HG03342 (cell line): ENCODE results near the gene UBFD1.
"Not testable (repeated sequence)": the region's sequence is repeated elsewhere in the genome, so short reads cannot be mapped to it uniquely, and the experiment has no call there.

Experiments
- ATAC-seq: cut with Tn5 transposase; IDR thresholded peaks from one replicate; pipeline ENCODE4 v1.9.1; 2021; ENCODE audit warnings: mild to moderate bottlenecking, moderate library complexity; ENCODE audit not compliant: unreplicated experiment

The UBFD1 gene

GRCh38 chr16:23524886-23525285 lies 32.6 kb upstream of the UBFD1 start:
- ATAC-seq: no peak

DNA sequence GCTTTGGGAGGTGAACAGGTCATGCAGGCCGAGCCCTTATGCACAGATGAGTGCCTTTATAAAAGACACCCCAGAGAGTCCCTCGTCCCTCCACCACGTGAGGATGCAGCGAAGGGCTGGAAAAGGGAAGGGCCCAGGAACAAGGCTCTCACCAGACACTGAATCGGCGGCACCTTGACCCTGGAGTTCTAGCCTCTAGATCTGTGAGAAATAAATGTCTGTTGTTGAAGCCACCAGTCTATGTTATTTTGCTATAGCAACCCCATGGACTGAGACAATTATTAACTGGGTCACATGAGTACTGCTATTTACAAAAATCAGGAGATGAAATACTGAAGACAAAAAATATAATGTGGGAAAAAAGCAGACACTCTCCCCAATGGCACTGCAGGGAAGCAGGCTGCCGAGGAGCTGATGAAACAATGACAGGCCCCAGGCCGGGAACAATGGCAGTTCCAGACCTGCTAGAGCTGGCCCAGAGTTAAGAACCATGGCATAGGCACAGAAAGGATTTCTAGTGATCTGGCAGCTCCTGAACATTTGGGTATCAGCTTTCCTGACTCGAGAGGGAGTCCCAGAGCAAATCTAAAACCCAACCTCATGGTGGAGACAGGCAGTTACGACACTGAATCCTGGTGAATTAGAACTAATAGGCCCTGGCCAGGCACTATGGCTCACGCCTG lies 29.4 kb upstream of the UBFD1 start:
- no peak for ATAC-seq

- ATAC-seq: no peak
Measured at GRCh38 chr16:23528644-23529310, 28.8 kb upstream of the UBFD1 start.

- no peak for ATAC-seq
Measured at GRCh38 chr16:23530062-23530461, 27.5 kb upstream of the UBFD1 start.

DNA sequence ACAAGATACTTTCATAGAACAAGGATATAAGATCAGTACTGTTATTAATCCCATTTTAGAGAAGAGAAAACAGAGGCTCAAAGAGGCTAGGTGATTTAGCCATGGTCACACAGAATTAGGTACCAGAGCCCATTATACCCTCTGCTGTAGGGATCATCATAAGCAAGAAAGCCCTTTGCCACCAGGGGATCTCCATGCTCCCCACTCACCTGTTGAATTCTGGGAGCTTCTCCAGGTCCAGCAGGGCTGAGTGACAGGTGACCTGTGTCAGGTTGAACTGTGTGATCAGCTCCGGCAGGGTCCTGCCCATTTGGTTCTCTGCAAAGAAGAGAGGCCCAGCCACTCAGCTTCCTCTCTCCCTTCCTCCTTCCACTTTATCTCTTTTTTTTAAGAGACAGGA lies 25.1 kb upstream of the UBFD1 start:
- ATAC-seq: no peak

DNA sequence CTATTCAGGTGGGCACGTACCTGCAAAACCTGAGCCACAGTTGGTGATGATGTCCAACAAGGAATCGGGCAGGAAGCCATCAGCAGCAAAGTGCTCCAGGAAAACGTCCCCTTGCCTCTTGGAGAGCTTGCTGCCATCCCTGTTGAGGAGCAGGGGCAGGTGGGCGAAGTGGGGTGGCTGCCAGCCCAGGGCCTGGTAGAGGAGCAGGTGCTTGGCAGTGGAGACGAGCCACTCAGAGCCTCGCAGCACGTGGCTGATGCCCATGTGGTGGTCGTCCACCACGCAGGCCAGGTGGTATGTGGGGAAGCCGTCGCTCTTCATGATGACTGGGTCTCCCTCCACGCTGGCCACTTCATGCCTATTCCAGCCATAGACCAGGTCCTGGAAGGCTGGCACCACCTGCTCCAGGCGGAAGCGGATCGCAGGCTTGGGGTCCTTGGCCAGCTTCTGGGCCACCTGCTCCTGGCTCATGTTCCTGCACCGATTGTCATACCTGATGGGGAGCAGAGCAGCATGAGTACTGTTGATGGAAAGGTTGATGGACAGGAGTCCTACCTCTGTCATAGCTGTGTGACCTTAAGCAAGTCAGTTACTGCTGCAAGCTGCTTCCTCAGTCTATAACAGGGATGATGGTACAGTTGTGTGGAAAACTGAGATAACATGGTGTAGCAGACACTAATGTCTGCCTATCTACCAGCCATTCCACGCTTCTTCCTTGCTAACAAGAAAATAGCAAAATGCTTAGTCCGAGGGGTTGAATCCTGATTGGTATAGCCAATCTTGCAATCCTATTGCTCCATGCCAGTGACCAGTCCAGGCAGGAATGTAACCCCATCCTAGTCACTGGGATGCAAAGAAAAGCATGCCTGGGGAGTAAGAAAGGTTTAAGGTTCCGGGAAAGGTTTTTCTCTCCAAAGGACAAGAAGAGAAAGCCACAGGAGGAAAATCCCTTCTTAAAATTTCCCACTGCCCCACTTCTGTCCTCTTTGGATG lies 22.4 kb upstream of the UBFD1 start:
- ATAC-seq: no peak

- no peak for ATAC-seq
Measured at GRCh38 chr16:23535901-23536300, 21.6 kb upstream of the UBFD1 start.

GRCh38 chr16:23537390-23537789 lies 20.1 kb upstream of the UBFD1 start:
- ATAC-seq: no peak

DNA sequence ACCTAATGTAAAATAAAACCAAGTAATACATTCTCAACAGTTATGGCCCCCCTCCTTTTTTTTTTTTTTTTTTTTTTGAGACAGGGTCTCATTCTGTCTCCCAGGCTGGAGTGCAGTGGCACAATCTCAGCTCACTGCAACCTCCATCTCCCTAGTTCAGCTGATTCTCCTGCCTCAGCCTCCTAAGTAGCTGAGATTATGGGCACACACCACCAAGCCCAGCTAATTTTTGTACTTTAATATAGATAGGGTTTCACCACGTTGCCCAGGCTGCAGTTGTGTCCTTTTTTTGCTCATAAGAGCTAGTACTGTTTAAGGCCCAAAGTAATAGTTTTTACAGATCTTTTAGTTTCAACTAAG lies 18.6 kb upstream of the UBFD1 start:
- no peak for ATAC-seq

GRCh38 chr16:23539984-23540816 lies 17.3 kb upstream of the UBFD1 start:
- no peak for ATAC-seq

DNA sequence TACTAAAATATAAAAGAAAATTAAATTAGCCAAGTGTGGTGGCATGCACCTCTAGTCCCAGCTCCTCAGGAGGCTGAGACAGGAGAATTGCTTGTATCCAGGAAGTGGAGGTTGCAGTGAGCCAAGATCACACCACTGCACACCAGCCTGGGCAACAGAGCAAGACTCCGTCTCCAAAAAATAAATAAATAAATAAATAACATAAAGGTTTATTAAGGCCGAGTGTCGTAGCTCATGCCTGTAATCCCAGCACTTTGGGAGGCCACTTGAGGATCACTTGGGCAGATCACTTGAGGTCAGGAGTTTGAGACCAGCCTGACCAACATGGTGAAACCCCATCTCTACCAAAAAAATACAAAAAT lies 16.7 kb upstream of the UBFD1 start:
- ATAC-seq: not testable (repeated sequence)

GRCh38 chr16:23544436-23544835 lies 13.1 kb upstream of the UBFD1 start:
- ATAC-seq: no peak

DNA sequence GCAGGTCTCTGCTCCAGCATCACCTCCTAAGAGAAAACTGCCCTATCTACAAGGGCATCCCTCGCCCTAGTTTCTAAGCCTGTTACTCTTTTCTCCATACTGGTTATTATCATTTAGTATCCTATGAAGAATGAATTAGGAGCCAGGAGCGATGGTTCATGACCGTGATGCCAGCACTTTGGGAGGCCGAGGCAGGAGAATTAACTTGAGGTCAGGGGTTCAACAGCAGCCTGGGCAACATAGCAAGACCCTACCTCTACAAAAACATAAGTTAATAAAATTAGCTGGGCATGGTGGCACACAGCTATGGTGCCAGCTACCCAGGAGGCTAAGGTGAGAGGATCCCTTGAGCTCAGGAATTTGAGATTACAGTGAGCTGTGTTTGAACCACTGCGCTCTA lies 7.6 kb upstream of the UBFD1 start:
- no peak for ATAC-seq

- no peak for ATAC-seq
Measured at GRCh38 chr16:23552161-23552560, 5.4 kb upstream of the UBFD1 start.

DNA sequence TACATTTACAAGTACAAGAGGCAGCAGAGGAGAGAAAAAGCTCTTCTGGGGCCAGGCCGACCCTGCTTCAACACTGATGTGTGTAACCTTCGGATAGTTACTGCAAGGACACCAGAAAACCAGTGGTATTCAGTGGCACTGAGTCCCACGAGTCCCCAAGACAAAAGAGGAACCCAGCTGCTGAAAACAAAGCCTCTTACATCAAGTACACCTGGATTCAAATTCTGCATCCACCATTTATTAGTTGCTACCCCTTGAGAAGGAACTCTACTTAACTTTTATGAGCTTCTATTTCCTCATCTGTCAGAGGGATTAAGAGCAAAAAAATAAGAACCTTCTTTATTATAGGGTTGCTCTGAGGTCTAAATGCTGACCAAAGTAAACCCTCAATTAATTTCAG lies 3.0 kb upstream of the UBFD1 start:
- ATAC-seq: no peak

- ATAC-seq: no peak
Measured at GRCh38 chr16:23557779-23558702, 514 bp downstream of the UBFD1 start.

DNA sequence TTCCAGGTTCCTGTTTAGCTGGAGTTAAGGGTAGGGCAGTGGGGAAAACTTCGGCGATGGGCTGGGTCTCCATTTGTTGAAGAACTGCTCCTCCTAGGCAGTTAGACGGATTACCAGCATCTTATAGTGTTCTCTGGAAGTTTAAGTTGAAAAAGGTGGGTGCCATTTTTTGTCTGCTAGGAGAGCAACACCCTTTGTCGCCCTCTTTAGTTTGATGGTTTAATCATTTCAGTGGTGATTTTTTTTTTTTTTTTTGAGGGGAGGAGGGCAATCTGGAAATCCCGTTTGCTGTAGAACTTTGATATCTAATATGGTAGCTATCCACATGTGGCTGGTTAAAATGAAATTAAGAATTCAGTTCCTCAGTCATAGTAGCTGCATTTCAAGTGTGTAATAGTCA lies 4.1 kb downstream of the UBFD1 start:
- ATAC-seq: no peak

DNA sequence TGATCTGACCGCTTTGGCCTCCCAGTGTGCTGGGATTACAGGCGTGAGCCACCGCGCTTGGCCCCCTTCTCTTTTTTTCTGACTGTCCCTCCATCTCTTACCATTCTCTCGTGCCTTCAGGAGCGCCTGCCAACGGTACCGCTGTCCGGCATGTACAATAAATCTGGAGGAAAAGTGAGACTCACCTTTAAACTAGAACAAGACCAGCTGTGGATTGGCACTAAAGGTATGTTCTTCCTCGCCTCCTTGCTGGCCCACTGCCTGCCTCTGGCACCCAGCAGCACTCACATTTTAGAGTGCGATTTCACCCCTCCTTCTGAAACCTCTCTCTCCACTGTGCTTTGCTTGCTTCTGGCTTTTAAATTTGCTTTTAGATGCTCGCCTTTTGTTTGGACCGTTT lies 5.0 kb downstream of the UBFD1 start:
- no peak for ATAC-seq

DNA sequence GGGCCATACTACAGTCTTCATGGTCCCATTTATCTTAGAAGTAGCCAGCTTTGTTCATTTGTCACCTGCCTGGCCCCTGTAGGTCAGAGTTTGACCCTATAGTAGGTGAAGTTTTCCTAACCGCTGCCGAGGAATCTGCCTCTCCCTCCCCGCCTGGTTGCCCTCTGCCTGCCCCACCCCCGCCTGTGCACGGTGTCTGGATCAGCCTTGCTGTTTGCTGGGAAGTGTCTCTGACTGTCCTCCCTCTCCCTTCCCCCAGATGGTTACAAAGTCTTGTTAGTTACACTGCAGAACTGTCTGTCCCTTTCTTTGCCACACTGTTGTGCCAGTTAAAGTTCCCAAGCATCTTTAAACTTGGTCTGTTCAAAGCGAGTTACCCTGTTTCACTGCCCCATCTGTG lies 5.7 kb downstream of the UBFD1 start:
- ATAC-seq: no peak
